Activated T-helper 2 cell treated with anti-CD3 and anti-CD28 coated beads, Interferon-gamma antibody, Interleukin-2, Interleukin-4, amounts not matched to agents 10 μg/mL and 5 μg/mL and 100 μg/mL, durations not matched to agents 14 hours and 24 hours and 36 hours (primary cell): Measurements from ENCODE around the gene ERCC2. TPM values are rescaled to one million over a fixed set of nuclear protein-coding genes. Genes with fewer than 3 reads are reported as not detected.
"Not testable (repeated sequence)": the region's sequence is repeated elsewhere in the genome, so short reads cannot be mapped to it uniquely, and the experiment has no call there.

Experiments used
- DNase-seq: peaks from one replicate; pipeline ENCODE4 v3.0.0; 2021; ENCODE audit warnings: low spot score
- H3K27ac Mint-ChIP-seq: one replicate; pipeline ENCODE4 v1.8.0; 2021; ENCODE audit warnings: mixed read lengths
- H3K27me3 Mint-ChIP-seq: one replicate; pipeline ENCODE4 v1.8.0; 2021; ENCODE audit warnings: low read depth, mixed read lengths
- H3K36me3 Mint-ChIP-seq: one replicate; pipeline ENCODE4 v1.8.0; 2021; ENCODE audit warnings: low read depth, mixed read lengths
- H3K4me1 Mint-ChIP-seq: one replicate; pipeline ENCODE4 v1.8.0; 2021; ENCODE audit warnings: low read depth, mixed read lengths
- H3K4me3 Mint-ChIP-seq: one replicate; pipeline ENCODE4 v1.8.0; 2021; ENCODE audit warnings: low read depth, mild to moderate bottlenecking, moderate library complexity, mixed read lengths
- H3K9me3 Mint-ChIP-seq: one replicate; pipeline ENCODE4 v1.8.0; 2021; ENCODE audit warnings: mixed read lengths
- intact Hi-C: fragments of 100-400 bp; cut with micrococcal nuclease; formaldehyde crosslinking; loops from one replicate; pipeline ENCODE4 v1.15.1; 2023
- total RNA-seq: library from RNA; stranded (reverse); gene quantifications from 2 replicates; pipeline ENCODE4 v1.2.3, GENCODE V29; 2022

Gene ERCC2
- total RNA-seq, 1 donor from 2014 or later: 32.6 TPM

DNA sequence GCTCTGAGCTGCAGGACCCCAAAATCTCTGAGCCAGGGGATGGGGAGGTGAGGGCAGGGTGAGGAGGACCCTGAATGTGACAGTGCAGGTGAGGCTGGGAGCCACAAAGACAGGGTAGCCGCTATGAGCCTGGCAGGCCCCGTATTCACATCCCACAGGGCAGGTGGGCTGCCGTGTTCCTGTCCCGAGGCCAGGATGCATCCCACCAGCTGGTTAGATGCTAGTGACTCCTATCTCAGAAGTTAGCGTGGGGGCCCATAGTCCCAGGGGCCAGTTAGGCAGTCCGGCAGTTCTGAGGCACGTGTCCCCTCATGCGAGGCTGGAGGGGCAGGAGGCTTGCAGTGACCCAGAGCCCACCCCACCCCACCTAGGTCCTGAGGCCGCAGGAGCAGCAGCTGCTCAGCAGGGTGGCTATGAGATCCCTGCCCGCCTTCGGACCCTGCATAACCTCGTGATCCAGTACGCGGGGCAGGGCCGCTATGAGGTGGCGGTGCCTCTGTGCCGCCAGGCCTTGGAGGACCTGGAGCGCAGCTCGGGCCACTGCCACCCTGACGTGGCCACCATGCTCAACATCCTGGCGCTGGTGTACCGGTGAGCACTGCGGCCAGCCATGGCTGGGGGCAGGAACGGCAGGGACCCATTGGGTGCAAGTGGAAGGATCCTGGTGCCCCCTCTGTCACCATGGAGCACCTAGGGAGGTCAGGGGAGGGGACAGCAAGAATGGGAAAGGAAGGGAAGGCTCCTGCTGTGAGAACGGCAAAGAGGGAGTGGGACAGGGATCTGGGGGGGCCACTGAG is 22.6 kb downstream of the ERCC2 start:
- Mint-ChIP-seq H3K4me3 (no peak overlapping the region), H3K36me3 (peaks cover 3% of the 10 kb centered on the region), H3K9me3 (no peaks in the 10 kb centered on the region), H3K27ac (no peak overlapping the region), H3K4me1 (no peaks in the 10 kb centered on the region), H3K27me3 (no peaks in the 10 kb centered on the region)
- intact Hi-C loops: no loop called here
- no peak for DNase-seq

DNA sequence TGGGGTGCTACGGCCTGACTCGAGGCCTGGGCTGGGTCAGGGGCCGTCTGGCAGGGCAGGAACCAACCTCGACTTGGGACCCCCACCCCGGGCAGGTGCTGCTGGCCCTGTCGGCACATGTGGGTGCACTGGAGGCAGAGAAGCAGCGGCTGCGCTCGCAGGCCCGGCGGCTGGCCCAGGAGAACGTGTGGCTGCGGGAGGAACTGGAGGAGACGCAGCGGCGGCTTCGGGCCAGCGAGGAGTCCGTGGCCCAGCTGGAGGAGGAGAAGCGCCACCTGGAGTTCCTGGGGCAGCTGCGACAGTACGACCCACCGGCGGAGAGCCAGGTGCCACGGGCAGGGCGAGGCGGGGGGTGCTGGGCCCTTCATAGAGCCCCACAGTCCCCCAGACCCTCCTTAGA is 23.9 kb downstream of the ERCC2 start:
- Mint-ChIP-seq H3K4me1 (no peaks in the 10 kb centered on the region), H3K9me3 (no peaks in the 10 kb centered on the region), H3K4me3 (no peak overlapping the region), H3K27me3 (no peaks in the 10 kb centered on the region), H3K36me3 (no peaks in the 10 kb centered on the region), H3K27ac (no peak overlapping the region)
- intact Hi-C loops: no loop called here
- DNase-seq: no peak

DNA sequence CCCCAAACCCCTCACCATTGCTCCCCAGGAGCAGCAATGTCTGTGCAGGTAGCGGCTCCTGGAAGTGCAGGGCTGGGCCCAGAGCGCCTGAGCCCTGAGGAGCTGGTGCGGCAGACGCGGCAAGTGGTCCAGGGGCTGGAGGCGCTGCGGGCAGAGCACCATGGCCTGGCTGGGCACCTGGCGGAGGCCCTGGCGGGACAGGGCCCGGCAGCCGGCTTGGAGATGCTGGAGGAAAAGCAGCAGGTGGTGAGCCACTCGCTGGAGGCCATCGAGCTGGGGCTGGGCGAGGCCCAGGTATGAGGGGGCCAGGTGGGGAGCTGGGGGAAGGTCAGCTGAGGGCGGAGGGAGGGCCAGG is 24.9 kb downstream of the ERCC2 start:
- H3K36me3 Mint-ChIP-seq: no peaks in the 10 kb centered on the region
- no peak for DNase-seq
- H3K27ac Mint-ChIP-seq: no peak overlapping the region
- H3K27me3 Mint-ChIP-seq: no peaks in the 10 kb centered on the region
- no peaks in the 10 kb centered on the region for H3K4me1 Mint-ChIP-seq
- H3K4me3 Mint-ChIP-seq: no peak overlapping the region
- no peaks in the 10 kb centered on the region for H3K9me3 Mint-ChIP-seq
- intact Hi-C loops: no loop called here

DNA sequence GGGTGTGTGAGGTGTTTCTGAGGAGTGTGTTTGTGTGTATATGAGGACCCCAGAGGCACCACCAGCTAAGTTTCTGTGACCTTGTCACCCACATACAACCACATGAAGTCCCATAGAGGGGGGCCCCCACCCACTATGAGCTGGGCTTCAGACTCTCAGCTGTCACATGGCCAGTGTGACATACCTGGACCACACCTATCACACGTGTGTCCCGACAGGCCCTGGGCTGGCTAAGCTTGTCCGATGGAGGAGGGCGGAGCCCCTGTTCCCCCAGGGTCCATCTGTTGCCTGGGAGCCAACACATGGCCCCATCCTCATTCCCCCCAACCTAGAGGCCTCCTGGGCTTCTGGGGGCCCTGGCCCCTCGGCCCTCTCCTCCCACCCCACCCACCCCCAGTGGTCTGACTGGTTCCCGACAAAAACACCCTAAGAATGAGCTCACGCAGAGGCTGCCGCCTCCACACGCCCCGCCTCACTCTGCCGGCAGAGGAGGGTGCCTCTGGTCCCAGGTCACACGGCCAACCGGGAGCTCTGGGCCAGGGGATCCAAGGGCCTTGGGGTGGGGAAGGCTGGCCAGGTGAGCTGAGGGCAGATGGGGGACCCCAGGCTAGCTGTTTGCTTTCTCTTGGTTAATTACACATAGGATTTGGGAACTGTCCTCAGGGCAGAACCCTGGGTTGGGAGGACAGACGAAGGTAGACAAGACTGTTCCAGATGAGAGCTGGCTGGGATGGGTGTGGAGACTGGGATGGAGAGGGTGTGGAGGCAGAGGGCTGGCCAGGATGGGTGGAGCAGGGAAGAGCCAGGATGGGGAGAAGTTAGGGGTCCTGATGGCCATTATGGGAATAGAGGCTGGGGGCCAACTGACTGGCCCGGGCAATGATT is 25.5 kb downstream of the ERCC2 start:
- H3K4me1 Mint-ChIP-seq: no peaks in the 10 kb centered on the region
- H3K4me3 Mint-ChIP-seq: no peak overlapping the region
- no peak for DNase-seq
- no peak overlapping the region for H3K27ac Mint-ChIP-seq
- peaks cover 3% of the 10 kb centered on the region for H3K27me3 Mint-ChIP-seq
- H3K9me3 Mint-ChIP-seq: no peaks in the 10 kb centered on the region
- intact Hi-C loops: no loop called here
- no peaks in the 10 kb centered on the region for H3K36me3 Mint-ChIP-seq

DNA sequence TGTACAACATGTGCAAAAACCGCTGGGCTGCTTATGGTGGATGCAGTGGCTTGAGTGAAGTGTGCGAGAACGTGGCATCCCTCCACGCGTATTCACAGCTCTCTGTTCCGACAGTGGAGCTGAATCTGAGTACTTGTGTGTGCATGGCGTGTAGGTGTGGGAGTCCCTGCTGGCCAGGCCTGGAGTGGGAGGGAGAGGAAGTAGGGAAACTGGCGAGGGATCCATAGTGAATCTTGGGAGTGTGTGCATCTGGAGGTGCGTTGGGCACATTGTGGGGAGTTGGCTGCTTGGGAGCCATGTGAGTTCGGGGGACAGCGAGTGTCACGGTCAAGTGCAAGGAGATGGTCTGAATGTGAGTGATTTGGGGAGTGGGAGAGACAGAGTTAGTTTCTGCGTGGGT is 27.5 kb downstream of the ERCC2 start:
- intact Hi-C loops: no loop called here
- Mint-ChIP-seq H3K4me1 (no peaks in the 10 kb centered on the region), H3K36me3 (no peaks in the 10 kb centered on the region), H3K9me3 (no peaks in the 10 kb centered on the region), H3K27me3 (peaks cover 3% of the 10 kb centered on the region), H3K27ac (no peak overlapping the region), H3K4me3 (no peak overlapping the region)
- DNase-seq: no peak

DNA sequence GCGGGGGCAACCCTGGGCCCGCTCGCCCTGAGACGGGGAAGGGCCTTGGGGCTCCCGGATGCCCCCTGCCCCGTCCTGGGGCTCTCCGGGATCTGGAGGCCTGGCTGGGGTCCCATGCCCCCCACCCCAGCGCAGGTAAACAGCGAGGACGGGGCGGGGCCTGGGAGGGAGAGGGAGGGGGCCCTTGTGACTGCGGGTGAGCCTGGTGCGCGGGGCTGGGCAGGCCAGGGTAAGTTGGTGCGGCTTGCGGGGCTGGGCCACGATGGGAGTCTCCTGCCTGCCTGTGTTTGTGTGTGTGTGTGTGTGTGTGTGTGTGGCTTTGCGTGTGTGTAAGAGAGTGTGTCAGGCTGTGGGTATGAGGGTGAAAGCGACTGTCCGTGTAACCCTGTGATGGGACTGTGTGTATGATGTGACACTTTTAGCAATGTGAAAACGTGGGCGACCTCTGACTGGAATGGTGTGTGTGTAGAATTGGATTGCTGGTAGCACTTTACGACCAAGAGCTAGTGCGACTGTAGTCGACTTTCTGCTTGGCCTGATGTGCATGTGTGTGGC is 29.4 kb downstream of the ERCC2 start:
- Mint-ChIP-seq H3K4me3 (no peak overlapping the region), H3K9me3 (no peaks in the 10 kb centered on the region)
- DNase-seq: no peak

DNA sequence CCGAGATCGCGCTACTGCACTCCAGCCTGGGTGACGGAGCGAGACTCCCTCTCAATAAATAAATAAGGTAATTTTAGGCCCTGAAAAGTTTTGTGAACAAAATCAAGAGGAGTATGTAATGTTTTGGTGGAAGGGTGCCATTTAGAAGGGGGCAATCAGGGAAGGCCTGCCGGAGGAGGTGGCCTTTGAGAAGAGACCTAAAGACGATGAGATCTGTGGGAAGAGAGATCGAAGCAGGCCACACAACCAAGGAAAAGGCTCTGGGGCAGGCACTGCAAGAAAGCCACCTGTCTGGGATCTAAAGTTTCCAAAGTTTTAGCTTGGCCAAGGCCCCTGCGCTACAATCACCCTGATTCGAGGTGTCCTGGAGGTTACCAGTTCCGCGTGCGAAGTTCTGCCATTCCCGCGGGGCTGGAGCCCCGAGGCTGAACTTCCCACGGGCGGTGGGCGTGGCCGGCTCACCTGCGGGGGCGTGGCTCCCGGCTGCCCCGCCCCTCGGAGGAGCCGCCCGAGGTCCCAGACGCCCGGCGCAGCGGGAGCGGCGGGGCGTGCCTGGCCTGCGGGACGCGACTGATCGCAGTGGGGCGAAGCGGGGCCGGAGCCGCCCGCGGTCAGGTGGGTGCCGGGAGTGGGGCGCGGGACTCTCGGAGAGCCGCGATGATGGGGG is 30.0 kb downstream of the ERCC2 start, which contains the start of gene KLC3:
Gene KLC3, plus strand, starts transcription at position 519 of the 667 bp plus-strand sequence. CDS start 4,792 bp downstream, outside the sequence.
- Mint-ChIP-seq H3K4me1 (no peaks in the 10 kb centered on the region), H3K9me3 (no peaks in the 10 kb centered on the region), H3K27ac (no peak within 1 kb of the TSS), H3K36me3 (no peaks in the 10 kb centered on the region), H3K27me3 (peaks cover 5% of the 10 kb centered on the region), H3K4me3 (peak within 1 kb of the TSS; percentile 51)
- DNase-seq: peak; percentile 16
- intact Hi-C loops: no loop called here

More for the DNA sequence above, 29.4 kb downstream of the ERCC2 start:
- no peaks in the 10 kb centered on the region for H3K4me1 Mint-ChIP-seq
- no peaks in the 10 kb centered on the region for H3K36me3 Mint-ChIP-seq
- H3K27me3 Mint-ChIP-seq: peaks cover 5% of the 10 kb centered on the region
- intact Hi-C loops: no loop called here
- H3K27ac Mint-ChIP-seq: no peak overlapping the region

DNA sequence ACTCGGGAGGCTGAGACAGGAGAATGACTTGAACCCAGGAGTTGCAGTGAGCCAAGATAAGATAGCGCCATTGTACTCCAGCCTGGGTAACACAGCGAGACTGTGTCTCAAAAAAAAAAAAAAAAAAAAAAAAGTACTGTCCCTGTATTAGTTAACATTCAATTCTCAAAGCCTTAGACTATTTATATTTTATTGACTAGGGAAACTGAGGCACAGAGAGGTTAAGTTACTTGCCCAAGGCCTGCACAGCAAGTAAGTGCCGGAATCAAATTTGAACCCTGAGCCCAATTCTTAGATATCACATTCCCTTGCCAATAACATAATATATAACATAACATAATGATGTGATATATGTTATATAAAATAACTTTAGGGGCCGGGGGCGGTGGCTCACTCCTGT is 30.7 kb downstream of the ERCC2 start:
- H3K36me3 Mint-ChIP-seq: no peaks in the 10 kb centered on the region
- no peaks in the 10 kb centered on the region for H3K4me1 Mint-ChIP-seq
- no peak overlapping the region for H3K4me3 Mint-ChIP-seq
- intact Hi-C loops: loop anchor here (2.0 kb wide), 1 partner anchor 89 kb away; the partner anchor contains the start of gene MARK4
- peaks cover 5% of the 10 kb centered on the region for H3K27me3 Mint-ChIP-seq
- H3K9me3 Mint-ChIP-seq: no peaks in the 10 kb centered on the region
- no peak for DNase-seq
- H3K27ac Mint-ChIP-seq: no peak overlapping the region

DNA sequence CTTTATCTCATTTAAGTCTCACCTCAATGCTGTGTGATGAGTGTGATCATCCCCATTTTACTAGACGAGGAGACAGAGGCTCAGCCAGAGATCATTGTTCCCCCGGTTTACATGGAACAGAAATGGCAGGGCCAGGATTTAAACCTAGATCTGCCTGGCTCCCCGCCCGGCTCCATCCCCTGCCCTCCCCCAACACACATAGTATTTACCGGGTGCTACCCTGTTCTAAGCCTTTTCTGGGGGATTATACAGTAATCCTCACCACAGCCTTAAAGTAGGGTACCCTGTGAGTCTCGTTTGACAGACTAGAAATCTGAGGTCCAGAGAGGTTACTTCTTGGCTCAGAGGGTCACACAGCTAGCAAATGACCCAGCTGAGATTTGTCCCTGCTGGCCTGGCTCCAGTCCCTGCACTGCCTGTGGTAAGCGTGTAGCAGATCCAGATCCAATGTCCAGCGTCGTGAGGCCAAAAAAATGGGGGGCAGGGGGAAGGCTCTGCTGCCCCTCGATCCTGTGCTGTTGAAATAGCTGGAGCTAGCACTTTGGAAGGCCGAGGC is 33.6 kb downstream of the ERCC2 start:
- Mint-ChIP-seq H3K27me3 (peaks cover 5% of the 10 kb centered on the region), H3K27ac (no peak overlapping the region), H3K36me3 (no peaks in the 10 kb centered on the region), H3K4me1 (no peaks in the 10 kb centered on the region), H3K4me3 (no peak overlapping the region), H3K9me3 (no peaks in the 10 kb centered on the region)
- DNase-seq: no peak
- intact Hi-C loops: no loop called here

DNA sequence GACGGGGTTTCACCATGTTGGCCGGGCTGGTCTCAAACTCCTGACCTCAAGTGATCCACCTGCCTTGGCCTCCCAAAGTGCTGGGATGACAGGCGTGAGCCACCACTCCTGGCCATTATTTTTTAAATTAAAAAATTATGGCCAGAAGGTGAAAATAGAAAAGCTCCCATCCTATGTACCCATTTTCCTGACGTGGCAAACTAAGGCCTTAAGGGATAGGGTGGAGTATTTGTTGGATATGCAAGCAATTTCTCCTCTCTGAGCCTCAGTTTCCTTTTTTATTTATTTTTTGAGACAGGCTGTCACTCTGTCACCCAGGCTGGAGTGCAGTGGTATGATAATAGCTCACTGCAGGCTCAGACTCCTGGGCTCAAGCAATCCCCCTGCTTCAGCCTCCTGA is 35.5 kb downstream of the ERCC2 start:
- H3K36me3 Mint-ChIP-seq, DNase-seq, intact Hi-C loops, H3K4me3 Mint-ChIP-seq, H3K9me3 Mint-ChIP-seq, H3K27me3 Mint-ChIP-seq, H3K27ac Mint-ChIP-seq, H3K4me1 Mint-ChIP-seq: not testable (repeated sequence)

DNA sequence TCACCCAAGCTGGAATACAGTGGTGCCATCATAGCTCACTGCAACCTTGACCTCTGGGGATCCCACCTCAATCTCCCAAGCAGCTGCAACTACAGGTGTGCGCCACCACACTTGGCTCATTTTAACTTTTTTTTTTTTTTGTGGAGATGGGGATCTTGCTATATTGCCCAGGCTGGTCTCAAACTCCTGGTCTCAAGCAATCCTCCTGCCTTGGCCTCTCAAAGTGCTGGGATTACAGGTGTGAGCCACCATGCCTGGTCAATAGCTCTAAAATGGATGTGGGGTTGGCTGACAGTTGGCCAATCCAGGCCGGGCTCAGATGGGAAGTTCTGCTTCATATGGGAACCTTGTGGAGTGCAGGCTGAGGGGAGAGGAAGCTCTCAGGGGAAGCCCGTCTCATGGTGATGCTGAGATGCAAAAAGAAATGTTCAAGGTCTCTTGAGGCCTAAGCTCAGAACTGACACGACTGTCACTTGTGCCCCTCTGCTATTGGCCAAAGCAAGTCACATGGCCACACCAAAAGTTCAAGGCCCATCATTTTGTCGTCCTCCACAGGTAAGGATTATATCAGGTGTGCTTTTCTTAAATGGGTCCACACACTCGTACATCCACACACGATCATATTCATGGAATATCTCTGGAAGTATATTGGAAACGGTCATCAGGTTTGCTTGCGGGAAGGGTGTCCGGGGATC is 36.6 kb downstream of the ERCC2 start:
- Mint-ChIP-seq H3K27ac (no peak overlapping the region), H3K27me3 (peaks cover 2% of the 10 kb centered on the region), H3K4me3 (no peak overlapping the region), H3K4me1 (no peaks in the 10 kb centered on the region), H3K36me3 (no peaks in the 10 kb centered on the region), H3K9me3 (no peaks in the 10 kb centered on the region)
- intact Hi-C loops: no loop called here
- no peak for DNase-seq

DNA sequence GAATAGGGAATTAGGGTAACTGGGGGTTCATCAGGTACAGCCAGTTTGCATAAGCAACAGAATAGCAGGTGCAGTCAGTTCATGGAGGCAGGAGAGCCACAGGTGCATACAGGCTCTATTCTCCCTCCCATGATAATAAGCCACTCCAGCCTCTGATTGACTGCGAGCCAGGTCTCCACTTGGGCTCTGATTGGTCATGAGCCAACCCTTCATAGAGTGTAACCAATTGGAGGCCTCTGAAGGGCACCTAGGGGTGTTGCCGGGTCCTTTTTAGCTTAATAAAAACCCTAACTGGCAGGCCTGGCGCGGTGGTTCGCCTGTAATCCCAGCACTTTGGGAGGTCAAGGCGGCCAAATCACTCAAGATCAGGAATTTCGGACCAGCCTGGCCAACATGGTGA is 39.0 kb downstream of the ERCC2 start:
- no peak overlapping the region for H3K27ac Mint-ChIP-seq
- H3K9me3 Mint-ChIP-seq: no peaks in the 10 kb centered on the region
- intact Hi-C loops: no loop called here
- H3K4me3 Mint-ChIP-seq: no peak overlapping the region
- H3K36me3 Mint-ChIP-seq: no peaks in the 10 kb centered on the region
- H3K4me1 Mint-ChIP-seq: no peaks in the 10 kb centered on the region
- no peaks in the 10 kb centered on the region for H3K27me3 Mint-ChIP-seq
- DNase-seq: no peak
